Small intestine (tissue), 7 donors: ENCODE data around the gene CCDC175. TPM values are rescaled to one million over a fixed set of nuclear protein-coding genes. Genes with fewer than 3 reads are reported as not detected.

ENCODE experiments used
- DNase-seq, 2 donors: peaks; one replicate each; pipeline versions ENCODE4 v3.0.0 to v3.0.0-alpha.2; 2013
- FAIRE-seq: peaks from 2 replicates; lab custom pipeline; 2012; peaks lifted over from hg19 to GRCh38; lab: Jason Lieb, UNC
- H3K27ac ChIP-seq, 3 donors: one replicate each; pipeline ENCODE4 v1.5.1; 2013; ENCODE audit warnings: low read length in 2 of 3, mild to moderate bottlenecking in 2 of 3, control low read depth in 1 of 3, inconsistent platforms in 1 of 3, low read depth in 1 of 3, moderate library complexity in 1 of 3
- H3K27me3 ChIP-seq, 3 donors: one replicate each; pipeline ENCODE4 v1.6.1; 2013; ENCODE audit warnings: low read length in 3 of 3, inconsistent platforms in 1 of 3; ENCODE audit not compliant: control insufficient read depth in 3 of 3, insufficient read depth in 3 of 3
- H3K36me3 ChIP-seq, 3 donors: one replicate each; pipeline ENCODE4 v1.6.1; 2013; ENCODE audit warnings: low read length in 3 of 3, inconsistent platforms in 1 of 3, low read depth in 1 of 3, mild to moderate bottlenecking in 1 of 3, moderate library complexity in 1 of 3; ENCODE audit not compliant: control insufficient read depth in 3 of 3, insufficient read depth in 2 of 3
- H3K4me1 ChIP-seq, 3 donors: one replicate each; pipeline ENCODE4 v1.6.1; 2013; ENCODE audit warnings: low read length in 2 of 3, inconsistent platforms in 1 of 3, low read depth in 1 of 3, mild to moderate bottlenecking in 1 of 3, moderate library complexity in 1 of 3; ENCODE audit not compliant: control insufficient read depth in 3 of 3, insufficient read depth in 2 of 3
- H3K4me3 ChIP-seq, 3 donors: one replicate each; pipeline ENCODE4 v1.5.1; 2013; ENCODE audit warnings: low read length in 3 of 3, control low read depth in 1 of 3, inconsistent platforms in 1 of 3, low read depth in 1 of 3, mild to moderate bottlenecking in 1 of 3, moderate library complexity in 1 of 3
- H3K9me3 ChIP-seq, 2 donors: one replicate each; pipeline ENCODE4 v1.6.1; 2013; ENCODE audit warnings: low read depth in 1 of 2, low read length in 1 of 2; ENCODE audit not compliant: control insufficient read depth in 2 of 2, insufficient read depth in 1 of 2
- WGBS, 3 donors: extraction: QIAGEN DNeasy Blood & Tissue Kit; methylation state at CpG; one replicate each; pipeline ENCODE4 v1.1.7; 2013; 5-methylcytosine and 5-hydroxymethylcytosine counted together
- polyA plus RNA-seq, 4 donors: library from polyadenylated mRNA; stranded (reverse) in 3 of 4; unstranded in 1 of 4; fragments of 200-250 nt in 3 of 4; fragments of 120-200 nt in 1 of 4; gene quantifications; one replicate each; pipeline versions ENCODE4 v1.2.1 to v1.2.3, GENCODE V29; 2013
- donor health status: healthy with polysubstance abuse.
- donor health status: control.
- donor health status: control.
- donor health status: Bipolar disorder and iron deficiency.
- donor health status: healthy.

The CCDC175 gene
- polyA plus RNA-seq, 4 donors, result 2.8 TPM; not detected in 3

GRCh38 chr14:59534361-59534987, 42.1 kb downstream of the CCDC175 start:
- Histone ChIP-seq H3K4me1 (no peaks in the 10 kb centered on the region), H3K27me3 (no peaks in the 10 kb centered on the region), H3K4me3 (no peak overlapping the region), H3K36me3 (peaks cover 0 to 23% (median 0%) of the 10 kb centered on the region in 3 donors), H3K9me3 (no peaks in the 10 kb centered on the region), H3K27ac (no peak overlapping the region)
- WGBS, 3 donors, result 80 to 88% (median 84%) methylated on average over 7 of the region's 7 CpGs
- DNase-seq, result no peak
- no peak for FAIRE-seq

- WGBS, 3 donors, result 89 to 94% (median 93%) methylated on average over 1 of the region's 1 CpG
- DNase-seq (no peak), FAIRE-seq (no peak)
- H3K9me3 ChIP-seq, result no peaks in the 10 kb centered on the region
- H3K27ac ChIP-seq, result no peak overlapping the region
- H3K4me3 ChIP-seq, result no peak overlapping the region
- peaks cover 0 to 22% (median 0%) of the 10 kb centered on the region in 3 donors for H3K36me3 ChIP-seq
- H3K27me3 ChIP-seq, result peaks cover 0 to 5% (median 0%) of the 10 kb centered on the region in 3 donors
- peaks cover 0 to 4% (median 0%) of the 10 kb centered on the region in 3 donors for H3K4me1 ChIP-seq
Measured at GRCh38 chr14:59532419-59532818, 44.2 kb downstream of the CCDC175 start.

DNA sequence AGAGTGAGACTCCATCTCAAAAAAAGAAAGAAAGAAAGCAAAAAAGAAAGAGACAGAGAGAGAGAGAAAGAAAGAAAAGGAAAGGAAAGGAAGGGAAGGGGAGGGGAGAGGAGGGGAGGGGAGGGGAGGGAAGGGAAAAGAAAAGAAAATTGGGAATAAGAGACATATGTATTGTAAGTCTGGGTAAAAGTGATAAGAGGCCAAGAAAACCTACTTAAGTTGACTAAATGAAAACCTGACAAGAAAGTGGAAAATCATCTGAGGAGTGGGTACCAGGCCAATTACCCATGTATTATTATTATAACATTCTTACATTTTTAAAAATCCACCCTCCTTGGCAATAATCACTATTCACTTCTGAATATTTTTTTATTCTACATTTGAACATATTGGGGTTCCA, 46.3 kb downstream of the CCDC175 start:
- Histone ChIP-seq H3K4me3 (no peak overlapping the region), H3K4me1 (peaks cover 0 to 4% (median 0%) of the 10 kb centered on the region in 3 donors), H3K9me3 (no peaks in the 10 kb centered on the region), H3K27me3 (peaks cover 0 to 5% (median 0%) of the 10 kb centered on the region in 3 donors), H3K27ac (no peak overlapping the region), H3K36me3 (peaks cover 0 to 13% (median 0%) of the 10 kb centered on the region in 3 donors)
- FAIRE-seq (no peak), DNase-seq (no peak)

DNA sequence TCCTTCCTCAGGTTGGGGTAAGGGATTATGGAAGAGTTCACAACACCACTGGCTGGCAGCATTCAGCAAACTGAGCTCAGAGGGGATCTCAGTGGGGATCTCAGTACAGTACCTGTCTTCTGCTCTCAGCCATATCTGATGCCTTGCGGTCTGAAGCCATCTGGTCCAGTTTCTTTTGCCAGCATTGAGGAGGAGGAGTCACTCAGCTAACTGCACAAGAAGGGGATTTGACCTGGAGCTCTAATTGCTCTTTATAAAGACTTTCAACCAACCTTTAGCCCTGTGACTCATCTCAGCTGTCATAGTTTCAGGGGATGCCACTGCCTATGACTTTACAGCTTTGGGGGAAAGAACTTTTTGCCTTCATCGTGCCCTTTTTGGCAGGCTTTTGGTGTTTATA, 47.4 kb downstream of the CCDC175 start:
- Histone ChIP-seq H3K27ac (peak overlapping the region in 1 of 3 donors; percentile 30), H3K36me3 (peaks cover 0 to 6% (median 0%) of the 10 kb centered on the region in 3 donors), H3K27me3 (peaks cover 0 to 5% (median 0%) of the 10 kb centered on the region in 3 donors), H3K9me3 (no peaks in the 10 kb centered on the region), H3K4me3 (no peak overlapping the region), H3K4me1 (peaks cover 0 to 4% (median 0%) of the 10 kb centered on the region in 3 donors)
- peak; percentile 17 to 70 for DNase-seq
- FAIRE-seq, result no peak
- 28 to 62% (median 52%) methylated on average over 2 of the region's 2 CpGs for WGBS, 3 donors

DNA sequence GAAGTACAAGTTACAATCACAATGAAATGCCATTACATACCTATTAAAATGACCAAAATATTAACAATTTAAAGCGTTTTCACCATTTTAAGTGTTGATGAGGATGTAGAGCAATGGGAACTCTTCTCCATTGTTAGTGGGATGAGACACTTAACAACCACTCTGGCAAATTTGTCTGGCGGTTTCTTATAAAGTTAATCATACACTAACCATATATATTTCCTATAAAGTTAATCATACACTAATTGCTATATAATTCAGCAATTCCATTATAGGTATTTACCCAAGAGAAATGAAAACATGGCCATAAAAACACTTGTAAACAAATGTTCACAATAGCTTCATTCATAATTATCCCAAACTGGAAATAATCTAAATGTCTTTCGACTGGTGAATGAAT, 56.4 kb downstream of the CCDC175 start:
- H3K27me3 ChIP-seq, result no peaks in the 10 kb centered on the region
- no peak overlapping the region for H3K4me3 ChIP-seq
- H3K27ac ChIP-seq, result no peak overlapping the region
- FAIRE-seq (no peak), DNase-seq (no peak)
- 63 to 80% (median 76%) methylated on average over 3 of the region's 3 CpGs for WGBS, 3 donors
- H3K4me1 ChIP-seq, result no peaks in the 10 kb centered on the region
- no peaks in the 10 kb centered on the region for H3K36me3 ChIP-seq
- H3K9me3 ChIP-seq, result no peaks in the 10 kb centered on the region

- DNase-seq (peak in 1 of 2 donors; percentile 81), FAIRE-seq (no peak)
- Histone ChIP-seq H3K27me3 (no peaks in the 10 kb centered on the region), H3K4me3 (no peak overlapping the region), H3K9me3 (no peaks in the 10 kb centered on the region), H3K36me3 (no peaks in the 10 kb centered on the region), H3K4me1 (peaks cover 0 to 29% (median 0%) of the 10 kb centered on the region in 3 donors), H3K27ac (peak overlapping the region in 1 of 3 donors; percentile 79)
- 21 to 61% (median 44%) methylated on average over 4 of the region's 4 CpGs for WGBS, 3 donors
Measured at GRCh38 chr14:59511916-59512575, 64.6 kb downstream of the CCDC175 start.

DNA sequence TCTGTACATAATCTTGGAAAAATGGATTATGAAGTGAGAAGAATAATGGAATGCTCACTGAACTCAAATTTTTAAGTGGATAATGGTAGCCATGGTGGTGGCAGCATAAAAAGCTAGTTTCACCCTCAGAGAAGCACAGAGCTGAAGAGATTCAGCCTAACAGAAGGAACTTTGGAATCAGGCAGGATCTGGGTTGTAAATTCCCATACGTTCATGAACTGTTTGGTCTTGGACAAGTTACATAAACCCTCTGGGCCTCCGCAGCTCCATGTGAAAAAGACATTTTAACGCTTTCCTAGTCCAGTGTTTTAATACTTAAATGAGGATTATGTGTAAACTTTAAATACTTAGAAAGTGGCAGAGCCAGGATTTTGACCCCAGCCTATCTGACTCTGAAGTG, 65.6 kb downstream of the CCDC175 start:
- DNase-seq, result peak; percentile 17 to 67
- WGBS, 3 donors, result 5 to 29% (median 19%) methylated on average over 3 of the region's 3 CpGs
- peak overlapping the region in 1 of 3 donors; percentile 45 for H3K27ac ChIP-seq
- no peaks in the 10 kb centered on the region for H3K27me3 ChIP-seq
- H3K4me1 ChIP-seq, result peaks cover 0 to 30% (median 0%) of the 10 kb centered on the region in 3 donors
- H3K4me3 ChIP-seq, result no peak overlapping the region
- H3K9me3 ChIP-seq, result no peaks in the 10 kb centered on the region
- FAIRE-seq, result no peak
- no peaks in the 10 kb centered on the region for H3K36me3 ChIP-seq

GRCh38 chr14:59510001-59510400, 66.6 kb downstream of the CCDC175 start:
- WGBS, 3 donors, result 88 to 90% (median 89%) methylated on average over 2 of the region's 2 CpGs
- Histone ChIP-seq H3K27ac (no peak overlapping the region), H3K36me3 (no peaks in the 10 kb centered on the region), H3K9me3 (no peaks in the 10 kb centered on the region), H3K27me3 (no peaks in the 10 kb centered on the region), H3K4me3 (no peak overlapping the region), H3K4me1 (peaks cover 0 to 30% (median 0%) of the 10 kb centered on the region in 3 donors)
- FAIRE-seq (no peak), DNase-seq (no peak)
